NCI-H146 (cell line): Measurements from ENCODE around the gene DST.
"Not testable (repeated sequence)": the region's sequence is repeated elsewhere in the genome, so short reads cannot be mapped to it uniquely, and the experiment has no call there.

Source experiments
- DNase-seq: peaks from one replicate; lab custom pipeline; 2025; lab: John Stamatoyannopoulos, UW

The DST gene

DNA sequence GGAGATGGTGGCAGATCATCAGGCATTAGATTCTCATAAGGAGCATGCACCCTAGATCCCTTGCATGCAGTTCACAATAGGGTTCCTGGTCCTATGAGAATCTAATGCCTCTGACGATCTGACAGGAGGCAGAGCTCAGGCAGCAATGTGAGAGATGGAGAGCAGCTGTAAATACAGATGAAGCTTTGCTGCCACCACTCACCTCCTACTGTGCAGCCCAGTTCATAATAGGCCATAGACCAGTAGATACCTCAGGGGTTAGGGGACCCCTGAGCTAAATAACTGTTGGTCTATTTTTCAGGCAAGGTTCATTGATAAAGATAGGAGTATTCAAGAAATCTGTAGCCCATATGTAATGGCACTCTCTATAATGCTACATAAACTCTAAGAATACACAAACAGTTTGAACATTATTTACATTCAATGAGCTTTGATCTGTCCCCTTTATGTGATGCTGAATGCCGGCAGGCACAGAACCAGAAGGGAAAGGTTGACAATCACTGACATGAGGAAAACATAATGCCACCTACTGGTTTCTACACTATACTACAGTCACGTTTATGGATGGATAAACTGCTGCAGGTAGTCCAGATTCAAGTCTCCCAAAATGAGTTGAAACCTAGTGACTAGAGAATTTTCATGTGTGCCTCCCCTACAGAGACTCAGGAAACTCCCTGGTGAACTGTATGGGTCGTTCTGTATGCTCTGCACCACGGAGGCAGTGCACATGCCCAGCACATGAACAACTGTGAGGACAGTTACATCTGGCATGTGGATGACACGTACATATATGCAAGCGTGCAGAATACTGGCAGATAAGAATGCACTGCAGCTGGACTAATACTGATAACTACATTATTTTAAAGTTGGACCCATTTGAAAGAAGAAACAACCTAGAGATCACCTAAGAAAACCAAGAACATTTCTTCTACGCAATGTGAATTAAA lies 72.0 kb downstream of the DST start:
- DNase-seq = peak; percentile 56

DNA sequence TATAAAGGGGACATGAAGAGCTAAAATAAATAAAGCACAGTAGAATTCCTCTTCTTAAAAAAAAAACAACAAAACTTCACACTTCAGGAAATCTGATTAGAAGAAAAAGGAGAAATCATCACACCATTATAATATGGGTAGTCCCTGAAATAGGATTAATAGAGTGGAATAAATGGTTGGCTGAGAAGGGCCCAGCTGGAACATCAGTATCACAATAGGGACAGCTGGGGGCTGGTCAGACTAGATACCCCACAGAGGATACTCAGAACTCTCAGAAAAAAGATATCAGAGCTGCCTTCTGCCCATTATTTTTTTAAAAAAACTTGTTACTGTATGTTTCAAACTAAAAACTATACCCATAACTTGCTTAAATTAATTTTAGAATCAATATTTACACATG lies 75.2 kb downstream of the DST start:
- peak; percentile 24 for DNase-seq

DNA sequence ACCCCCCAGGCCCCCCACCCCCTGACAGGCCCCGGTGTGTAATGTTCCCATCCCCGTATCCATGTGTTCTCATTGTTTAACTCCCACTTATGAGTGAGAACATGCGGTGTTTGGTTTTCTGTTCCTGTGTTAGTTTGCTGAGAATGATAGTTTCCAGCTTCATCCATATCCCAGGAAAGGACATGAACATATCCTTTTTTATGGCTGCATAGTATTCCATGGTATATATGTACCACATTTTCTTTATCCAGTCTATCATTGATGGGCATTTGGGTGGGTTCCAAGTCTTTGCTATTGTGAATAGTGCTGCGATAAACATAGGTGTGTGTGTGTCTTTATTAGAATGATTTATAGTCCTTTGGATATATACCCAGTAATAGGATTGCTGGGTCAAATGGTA lies 80.0 kb downstream of the DST start:
- not testable (repeated sequence) for DNase-seq

DNA sequence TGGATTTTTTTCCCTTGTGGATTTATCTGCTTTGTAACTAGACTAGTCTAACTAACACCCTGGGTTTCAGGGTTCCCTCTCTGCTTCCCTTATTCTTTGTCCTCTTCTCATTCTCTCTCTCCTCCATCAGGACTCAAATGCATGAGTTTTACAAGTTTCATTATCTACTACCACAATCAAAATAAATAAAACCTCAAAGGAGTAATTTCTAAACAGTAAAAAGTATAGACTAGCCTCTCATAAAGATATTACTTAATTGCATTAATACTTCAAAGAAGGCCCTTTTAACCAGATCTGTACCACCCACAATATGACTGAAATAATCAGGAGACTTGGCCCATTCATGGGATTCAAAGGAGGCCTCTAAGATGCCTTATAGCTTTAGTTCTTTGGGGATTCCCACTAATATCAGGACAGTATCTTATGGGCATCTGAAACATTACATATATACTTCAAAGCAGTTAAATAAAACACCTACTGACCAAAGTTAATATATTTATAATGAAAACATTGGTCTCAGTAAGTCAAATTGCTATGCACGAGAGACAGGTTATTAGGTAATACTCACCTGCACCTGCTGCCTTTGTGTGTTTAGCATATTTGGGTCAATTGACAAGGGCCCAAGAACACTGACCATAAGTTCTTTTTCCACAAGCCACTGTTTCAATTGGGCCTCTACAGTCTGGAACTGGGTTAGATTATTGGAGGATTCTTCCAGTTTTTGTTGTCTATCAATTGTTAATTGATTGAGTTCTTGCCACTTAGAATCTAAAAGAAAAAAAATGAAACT lies 85.7 kb downstream of the DST start:
- DNase-seq = peak; percentile 45

DNA sequence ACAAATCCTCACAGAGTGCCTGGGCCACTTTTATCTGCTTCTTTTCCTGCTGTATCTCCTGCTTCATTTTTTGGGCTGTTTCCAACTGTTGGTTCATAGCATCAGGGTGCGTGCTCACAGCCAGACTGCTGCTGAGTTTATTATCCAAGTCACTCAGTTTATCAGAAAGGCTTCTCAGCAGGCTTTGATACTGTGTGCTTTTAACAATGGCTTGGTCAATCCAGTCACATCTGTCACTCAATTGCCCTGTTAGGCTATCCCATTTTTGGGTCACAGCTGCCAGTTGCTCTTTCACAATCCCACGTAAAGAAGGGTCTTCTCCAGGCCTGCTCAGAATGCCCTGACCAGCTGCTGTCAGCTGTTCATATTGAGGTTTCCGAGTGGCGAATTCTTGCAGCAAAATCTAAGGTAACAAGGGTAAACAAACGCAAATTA lies 87.2 kb downstream of the DST start:
- DNase-seq = peak; percentile 89

DNA sequence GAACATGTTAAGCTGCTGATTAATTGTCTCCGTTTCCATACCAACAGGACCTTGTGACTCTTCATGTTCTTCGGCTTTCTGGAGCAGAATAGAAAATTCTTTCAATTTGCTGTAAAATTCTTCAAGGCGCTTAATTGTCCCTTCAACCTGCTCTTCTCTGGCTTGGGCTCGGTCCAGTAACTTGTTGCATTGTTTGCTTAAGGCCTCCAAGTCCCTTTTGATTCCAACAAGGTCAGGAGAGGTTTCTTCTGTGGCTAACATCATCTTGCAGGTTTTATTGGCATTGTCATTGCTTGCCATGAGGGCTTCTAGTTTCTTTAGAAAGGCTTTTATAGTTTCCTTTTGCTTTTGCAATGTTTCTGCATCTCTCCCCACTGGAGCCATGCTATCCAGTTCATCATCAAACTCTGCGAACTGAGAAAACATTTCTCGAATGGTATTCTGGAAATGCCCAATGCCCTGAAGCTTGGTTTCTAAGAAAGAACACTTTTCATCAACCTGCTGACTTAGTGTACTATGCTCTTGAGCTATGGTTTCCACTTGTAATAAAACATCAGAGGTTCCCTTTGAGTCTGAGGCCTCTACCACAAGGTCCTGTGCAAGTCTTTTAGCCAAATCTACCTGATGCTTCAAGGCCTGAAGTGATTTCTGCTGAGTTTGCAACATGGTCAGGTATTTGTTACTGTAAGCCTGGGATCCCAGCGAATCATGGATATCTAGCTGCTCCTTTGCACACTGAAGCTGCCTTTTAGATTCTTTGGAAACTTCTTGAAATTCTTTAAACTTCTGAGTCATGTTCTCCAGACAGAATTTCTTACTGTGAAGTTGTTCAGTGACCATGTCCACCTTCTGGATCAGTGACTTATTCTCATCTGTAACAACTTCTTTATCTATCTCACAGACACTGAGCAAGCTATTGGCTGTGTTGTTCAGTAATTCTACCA lies 90.2 kb downstream of the DST start:
- DNase-seq = no peak

DNA sequence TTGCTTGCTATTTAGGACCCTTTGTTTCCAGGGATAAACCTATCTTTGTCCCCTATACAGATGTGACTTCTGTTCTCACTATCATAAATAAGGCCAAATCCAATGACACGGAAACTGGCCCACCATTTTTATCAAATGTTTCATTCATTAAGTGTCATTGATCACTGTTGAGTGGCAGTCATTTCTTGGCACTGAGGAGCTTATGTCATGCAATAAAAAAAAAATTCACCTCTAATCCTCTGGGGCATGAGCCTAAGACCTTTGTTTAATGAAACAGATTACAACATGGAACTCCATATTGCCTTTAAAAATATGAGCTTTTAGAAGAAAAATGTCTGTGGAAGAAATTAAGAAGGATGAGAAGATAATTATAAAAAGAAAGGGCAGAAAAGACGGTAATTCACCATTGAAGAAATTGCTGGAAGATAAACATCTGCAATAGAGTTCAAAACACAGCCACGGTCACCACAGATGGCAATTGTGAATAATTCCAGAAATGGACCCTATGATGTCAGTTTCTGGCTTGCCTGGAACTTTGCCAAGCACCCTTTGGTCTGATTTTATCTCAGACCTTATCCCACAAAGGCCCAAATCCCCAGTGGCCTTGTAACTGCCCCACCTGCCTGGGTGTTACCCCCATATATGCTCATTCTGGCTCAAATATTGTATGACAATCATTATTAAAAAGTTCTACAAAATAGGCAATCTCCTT lies 91.1 kb downstream of the DST start:
- DNase-seq = no peak

DNA sequence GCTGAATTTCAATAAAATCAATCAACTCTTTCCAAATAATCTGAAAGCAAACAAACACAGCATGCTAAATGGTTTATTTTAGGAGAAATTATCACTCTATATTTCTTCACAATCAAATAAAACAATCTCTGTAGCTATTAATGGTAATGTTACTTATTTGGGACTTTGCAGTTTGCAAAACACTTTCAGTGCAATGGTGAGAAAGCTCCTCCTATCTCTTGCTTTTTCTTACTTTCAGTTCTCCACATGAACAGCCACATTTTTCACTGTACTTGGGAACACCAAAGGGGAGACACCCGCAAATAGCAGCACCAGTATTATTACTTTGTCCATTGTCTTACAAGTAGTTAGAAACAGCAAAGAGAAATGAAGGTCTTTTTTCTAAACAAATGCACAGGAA lies 92.4 kb downstream of the DST start:
- DNase-seq = no peak

DNA sequence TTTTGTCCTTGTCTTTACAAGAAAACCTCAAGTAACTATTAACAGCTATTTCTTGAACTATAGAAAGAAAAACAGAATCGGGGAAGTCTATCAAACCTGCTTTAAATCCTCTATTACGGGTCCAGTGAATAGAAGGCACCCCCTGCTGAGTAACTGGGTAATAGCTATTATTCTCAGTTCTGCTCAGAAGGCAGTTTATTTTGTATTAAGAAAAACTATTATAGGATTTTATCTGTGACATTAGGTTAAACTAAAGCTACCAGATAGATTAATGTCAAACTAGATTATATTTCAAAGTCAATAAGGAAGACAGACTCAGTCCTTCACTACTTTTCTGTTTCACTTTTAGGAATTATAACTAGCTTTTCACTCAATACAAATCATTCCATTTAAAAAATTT lies 93.7 kb downstream of the DST start:
- peak; percentile 65 for DNase-seq

DNA sequence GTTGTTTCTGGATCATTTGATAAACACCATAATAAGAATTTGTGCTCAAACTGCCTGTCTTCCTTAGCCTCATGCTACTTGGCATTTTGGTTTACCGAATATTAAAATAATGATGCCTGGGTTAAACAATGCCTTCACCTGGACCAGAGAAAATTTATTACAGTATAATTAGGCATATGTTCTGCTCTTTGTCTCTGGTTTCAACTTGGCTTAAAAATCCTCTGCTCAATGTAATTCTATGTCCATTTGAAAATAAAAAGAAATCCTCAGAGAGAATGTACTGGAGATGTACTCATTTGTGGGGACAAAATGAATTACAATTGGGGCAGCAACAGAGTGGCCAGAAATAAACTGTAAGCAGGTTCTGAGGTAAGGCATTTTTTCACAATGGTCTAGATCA lies 95.0 kb downstream of the DST start:
- no peak for DNase-seq

DNA sequence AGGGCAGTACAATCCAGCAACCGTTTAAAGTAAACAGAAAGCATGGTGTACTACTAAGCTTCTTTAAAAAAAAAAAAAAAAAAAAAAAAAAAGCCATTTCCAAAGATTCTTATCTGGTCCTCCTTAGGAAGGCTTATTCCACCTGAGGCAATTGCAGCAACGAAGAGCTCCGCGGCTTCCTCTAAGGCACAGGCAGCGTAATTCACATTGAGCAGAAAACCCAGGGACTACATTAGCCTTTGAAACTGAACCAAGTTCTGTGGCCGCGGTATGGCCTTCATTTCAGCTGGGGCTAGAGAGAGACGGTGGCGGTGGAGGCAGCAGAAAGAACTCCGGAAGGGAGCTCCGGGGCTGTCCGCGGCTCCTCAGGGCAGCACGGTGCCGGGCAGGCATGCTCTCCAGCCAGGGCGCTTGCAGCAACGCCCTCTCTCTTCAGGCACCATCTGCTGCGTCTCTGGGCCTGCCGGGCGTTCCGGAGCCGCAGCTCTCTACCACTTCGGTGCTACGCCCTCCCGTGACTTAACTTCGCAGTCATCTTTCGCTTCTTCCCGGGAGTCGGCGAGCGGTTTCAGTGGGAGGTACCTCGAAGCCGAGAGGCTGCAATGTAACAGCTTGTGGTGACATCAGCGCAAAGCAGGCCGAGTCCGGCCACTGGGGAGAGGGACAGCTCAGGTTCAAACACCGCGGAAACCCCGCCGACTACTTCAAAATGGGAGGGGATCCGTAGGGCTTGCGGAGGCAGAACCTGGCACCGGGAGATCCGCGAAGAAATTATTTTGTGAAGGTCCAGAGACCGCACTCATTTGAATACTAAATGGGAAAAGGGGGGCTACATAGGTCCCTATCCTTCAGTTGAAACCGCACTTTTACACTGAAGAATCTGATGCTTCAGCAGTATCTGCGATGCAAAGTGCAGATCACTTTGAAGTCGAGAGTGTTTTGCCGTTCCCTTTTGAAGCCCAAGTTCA lies 100.0 kb downstream of the DST start:
- peak; percentile 97 for DNase-seq

DNA sequence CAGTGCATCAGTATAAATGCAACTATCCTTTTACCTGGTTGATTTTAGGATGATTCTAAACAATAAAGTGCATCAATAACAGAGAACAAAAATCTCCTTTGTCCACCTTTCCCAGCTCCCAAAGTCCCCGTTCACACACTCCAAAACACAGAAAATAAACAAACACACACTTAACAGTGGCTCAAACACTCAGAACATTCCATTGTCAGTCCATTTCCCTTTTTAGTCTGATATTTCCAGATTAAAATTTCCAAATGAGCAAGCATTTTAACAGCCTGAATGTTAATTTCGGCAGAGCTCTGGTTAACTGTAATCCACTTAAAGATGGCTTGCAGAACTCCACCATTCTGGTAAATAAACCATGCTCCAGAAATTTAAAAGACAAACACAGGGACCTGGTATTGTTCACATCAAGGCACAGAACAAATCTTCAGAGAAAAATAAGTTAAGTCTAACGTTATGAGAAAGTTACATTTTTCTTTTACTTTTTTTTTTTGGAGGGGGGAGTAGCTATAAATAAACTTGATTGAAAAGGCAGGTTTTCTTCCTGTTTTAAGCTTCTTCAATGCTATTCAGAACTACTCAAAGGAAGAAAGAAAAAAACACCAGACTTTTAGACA lies 100.8 kb downstream of the DST start:
- DNase-seq = peak; percentile 19

DNA sequence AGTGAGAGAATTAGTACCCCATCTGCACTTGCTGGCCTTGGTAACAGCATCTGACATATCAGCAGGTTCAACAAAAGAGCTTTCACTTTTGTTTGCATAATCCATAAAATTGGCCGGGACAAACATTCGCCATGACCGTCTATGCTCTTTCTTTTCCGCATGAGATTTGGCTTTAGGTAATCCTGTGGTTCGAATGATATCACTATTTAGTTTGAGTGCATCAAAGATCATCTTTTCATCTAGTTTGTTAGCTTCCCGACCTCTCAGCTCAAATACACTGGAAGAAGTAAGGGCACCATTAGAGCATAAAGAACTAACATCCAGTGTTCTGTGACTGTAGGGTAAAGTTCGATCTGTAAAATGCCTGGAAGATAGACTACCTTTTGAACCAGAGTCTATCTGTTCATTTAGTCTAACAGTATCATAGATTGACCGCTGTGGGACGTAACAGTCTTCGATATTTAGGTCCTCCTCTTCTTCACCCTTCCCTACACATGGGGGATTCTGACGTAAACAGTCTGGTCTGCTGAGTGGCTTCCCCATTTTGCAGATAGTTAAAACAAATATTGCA lies 101.6 kb downstream of the DST start:
- peak; percentile 78 for DNase-seq

DNA sequence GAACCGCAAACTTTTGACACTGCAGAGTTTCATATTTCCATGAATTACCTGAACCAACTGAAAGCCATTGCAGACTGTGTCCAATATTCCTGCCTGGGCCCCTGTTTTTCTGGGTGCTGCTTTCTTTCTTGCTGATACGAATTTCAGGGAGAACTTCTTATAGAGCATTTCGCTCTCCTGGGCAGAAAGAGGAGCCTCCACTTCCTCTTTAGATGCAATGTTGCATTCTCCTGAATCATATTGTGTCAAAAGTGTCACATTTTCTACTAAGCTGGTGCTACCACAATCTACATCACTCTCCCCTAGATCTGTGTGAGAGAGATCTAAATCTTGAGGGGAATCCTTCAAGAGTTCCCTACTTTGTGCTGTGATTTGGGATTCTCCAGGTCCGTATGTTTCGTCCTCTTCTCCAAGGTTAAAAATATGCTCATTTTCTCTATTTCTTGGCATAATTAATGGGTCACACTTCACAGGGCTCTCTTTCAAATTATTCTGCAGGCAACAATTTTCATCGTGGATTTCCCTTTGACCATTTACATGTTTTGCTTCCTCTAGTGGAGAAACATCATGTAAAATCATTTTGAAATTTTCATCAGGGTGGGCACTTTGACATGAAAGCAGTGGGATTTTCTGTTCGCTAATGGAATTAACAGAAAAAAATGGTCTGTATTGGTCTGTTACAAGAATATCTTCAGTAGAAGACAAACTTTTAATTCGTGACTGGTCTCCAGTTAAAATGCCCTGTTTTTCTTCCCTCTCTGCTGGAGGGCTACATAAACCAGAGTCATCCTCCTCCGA lies 102.3 kb downstream of the DST start:
- DNase-seq = no peak

DNA sequence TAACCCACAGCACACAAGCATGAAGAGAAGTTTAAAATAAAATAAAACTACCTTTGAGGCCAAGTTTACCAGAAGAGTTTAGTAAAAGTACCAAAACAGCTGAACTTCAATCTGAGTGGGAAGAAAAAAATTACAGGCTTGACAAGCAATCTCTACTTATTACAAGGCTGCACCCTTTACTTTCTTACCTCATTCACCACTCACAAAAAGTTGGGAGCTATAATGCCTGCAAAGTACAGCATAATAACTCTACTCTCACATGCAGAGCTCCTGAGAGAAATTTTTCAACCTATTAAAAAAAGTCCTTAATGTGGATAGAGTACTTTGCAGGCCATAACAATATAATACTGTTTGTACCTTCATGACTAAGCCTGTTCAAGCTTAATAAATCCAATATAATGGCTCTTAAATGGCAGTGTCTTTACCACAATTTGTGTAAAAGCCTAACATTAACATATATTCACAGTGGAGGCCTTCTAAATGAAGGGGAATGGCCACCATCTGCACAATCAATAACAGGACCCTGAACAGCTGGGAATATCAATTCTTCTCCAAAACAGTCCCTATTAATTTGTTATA lies 103.1 kb downstream of the DST start:
- DNase-seq = no peak

DNA sequence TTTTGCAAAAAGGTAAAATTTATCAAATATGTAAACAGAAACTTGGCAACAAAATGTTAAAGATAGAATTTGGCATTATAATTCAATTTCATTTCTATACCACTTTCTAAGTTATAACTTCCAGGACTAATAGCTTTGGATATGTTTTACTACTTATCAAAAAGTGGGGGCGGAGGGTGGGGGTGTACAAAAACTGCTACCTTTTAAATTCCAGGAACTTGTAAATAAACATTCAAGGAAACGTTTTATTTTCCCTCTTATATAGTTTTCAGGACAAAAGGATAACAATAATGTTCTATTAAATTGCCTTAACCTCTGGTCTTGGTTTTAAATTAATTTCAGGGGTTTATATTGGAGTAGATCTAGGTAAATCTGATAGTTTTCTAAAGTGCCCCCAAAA lies 103.8 kb downstream of the DST start:
- no peak for DNase-seq

DNA sequence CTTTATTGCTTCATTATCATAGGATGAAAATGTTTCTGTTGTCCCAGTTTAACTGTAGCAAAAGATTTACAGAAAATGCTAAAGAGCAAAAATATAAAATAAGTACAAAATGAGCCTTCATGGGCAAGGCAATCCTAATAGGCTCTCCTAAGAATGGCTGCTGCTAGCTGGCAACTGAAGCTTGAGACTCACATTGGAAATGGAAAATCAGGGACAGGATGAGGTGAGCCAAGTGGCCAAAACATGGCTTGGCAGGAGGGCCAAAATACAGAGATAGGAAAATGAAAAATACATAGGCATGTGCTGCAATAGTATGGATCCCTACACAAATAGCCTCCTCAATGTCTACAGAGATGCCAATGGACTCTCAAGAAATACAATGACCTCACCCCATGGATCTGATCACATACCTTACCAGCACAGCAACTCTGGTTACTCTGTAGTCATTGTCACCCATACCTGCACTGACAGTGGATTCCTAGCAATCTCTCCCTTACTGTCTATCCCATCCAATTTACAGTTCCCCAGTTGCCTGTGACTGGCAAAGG lies 105.4 kb downstream of the DST start:
- DNase-seq = no peak

DNA sequence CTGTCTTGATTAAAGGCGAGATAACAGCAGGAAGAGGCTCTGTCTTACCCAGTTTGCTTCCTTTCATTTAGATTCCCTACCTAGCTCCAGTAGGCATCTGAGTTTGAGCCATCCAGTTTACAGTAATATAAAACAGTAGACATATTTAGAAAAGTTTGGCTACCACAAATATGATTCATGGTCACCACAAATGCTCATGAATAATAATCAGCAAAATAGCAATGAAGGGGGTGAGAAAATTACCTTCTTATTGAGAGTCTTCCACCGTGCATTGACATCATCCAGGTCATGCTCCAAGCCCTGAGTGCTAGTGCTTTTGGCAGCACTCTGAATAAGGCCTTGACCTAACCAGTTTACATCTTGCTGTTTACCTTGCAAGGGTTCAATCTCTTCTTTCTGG lies 106.2 kb downstream of the DST start:
- no peak for DNase-seq
